ENCODE data around the gene MRPL37. TPM values are rescaled to one million over a fixed set of nuclear protein-coding genes. Genes with fewer than 3 reads are reported as not detected.

The MRPL37 gene
- total RNA-seq (10 to 100 TPM; 27.4 to 45.7 (median 40.6) TPM), total RNA-seq (21.8 to 126 (median 29.8) reads per million in 29 experiments)
- 28.5 TPM for total RNA-seq (2013)

- peak; percentile 98 to 99 (median 99) for ATAC-seq (replicated peaks in 1 of 4)
Observed at GRCh38 chr1:54199765-54200518, at the start of gene MRPL37, which contains the start of gene CYB5RL. Gene MRPL37 (plus strand): TSS chr1:54200167. CDS start chr1:54200244, 77 bp downstream. Gene CYB5RL (minus strand): TSS chr1:54200030. CDS start chr1:54195616, 4,414 bp downstream.

DNA sequence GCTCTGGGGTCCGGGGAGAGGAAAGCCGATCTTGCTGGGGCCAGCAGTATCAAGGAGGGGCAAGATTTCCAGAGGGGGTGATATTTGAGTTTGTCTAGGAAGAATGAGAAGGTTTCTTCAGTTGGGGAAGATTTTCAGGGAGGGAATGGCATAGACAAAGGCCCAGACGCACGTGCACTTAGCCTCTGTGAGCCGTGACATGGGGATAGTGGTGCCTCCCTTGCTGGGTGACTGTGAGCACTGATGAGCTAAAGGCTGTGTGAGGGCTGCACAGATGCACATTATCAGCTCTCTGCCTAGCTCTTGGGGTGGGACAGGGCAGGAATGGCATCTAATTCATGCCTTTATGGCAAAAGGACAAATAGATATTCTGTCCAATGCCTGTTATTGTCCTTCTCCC is 49.0 kb upstream of the MRPL37 start:
- H3K27ac Mint-ChIP-seq = no peak overlapping the region
- peaks cover 0 to 5% (median 4%) of the 10 kb centered on the region in 3 donors for H3K4me1 Mint-ChIP-seq
- peaks cover 0 to 6% of the 10 kb centered on the region in 2 experiments for H3K4me1 ChIP-seq (ENCODE audit: control insufficient read depth in 1 of 2, extremely low read depth in 1 of 2, insufficient read depth in 2 of 2, low read length in 2 of 2)
- no peaks in the 10 kb centered on the region for H3K9me3 ChIP-seq
- CTCF ChIA-PET = no interaction called here
- DNase-seq (no peak), ATAC-seq (replicated peaks in 1 of 4) (no peak)
- H3K27ac ChIP-seq (ENCODE audit: low read length) = no peak overlapping the region
- H3K36me3 ChIP-seq (ENCODE audit: control insufficient read depth in 2 of 2, extremely low read depth in 1 of 2, insufficient read depth in 1 of 2, low read length in 1 of 2) = no peaks in the 10 kb centered on the region
- POLR2A ChIA-PET = no interaction called here
- H3K36me3 Mint-ChIP-seq = no peaks in the 10 kb centered on the region
- no peaks in the 10 kb centered on the region for H3K27me3 Mint-ChIP-seq
- H3K4me3 Mint-ChIP-seq = no peak overlapping the region
- WGBS (ENCODE audit: insufficient coverage) = 89% methylated on average over 5 of the region's 5 CpGs
- peaks cover 0 to 4% of the 10 kb centered on the region in 2 experiments for H3K27me3 ChIP-seq (replicated peaks in 1 of 2; ENCODE audit: control insufficient read depth in 2 of 2, extremely low read depth in 1 of 2, insufficient read depth in 2 of 2, low read length in 1 of 2)
- H3K9me3 Mint-ChIP-seq = no peaks in the 10 kb centered on the region
- no peak overlapping the region for H3K4me3 ChIP-seq (ENCODE audit: control insufficient read depth in 1 of 2, extremely low read depth in 1 of 2, low read length in 1 of 2)

More at GRCh38 chr1:54199765-54200518, at the start of gene MRPL37, which contains the start of gene CYB5RL:
- H3K4me1 Mint-ChIP-seq = peaks cover 30 to 41% (median 37%) of the 10 kb centered on the region in 3 donors
- H3K4me1 ChIP-seq (ENCODE audit: control insufficient read depth in 1 of 2, extremely low read depth in 1 of 2, insufficient read depth in 2 of 2, low read length in 2 of 2) = peaks cover 9 to 21% of the 10 kb centered on the region in 2 experiments
- ChIA-PET POLR2A (interaction anchor here (0.5 to 0.6 kb wide), 2 partner anchors 147 to 287 kb away, joined by 3 read pairs; partner anchors contain the start of gene TMEM59 (in 1 of the 2)), CTCF (interaction anchor here in 1 of 2 donors (0.6 to 1.8 kb wide), 4 partner anchors 13 to 240 kb away, joined by 3 to 11 read pairs (median 4); no protein-coding TSS in a partner anchor)
- no peaks in the 10 kb centered on the region for H3K27me3 Mint-ChIP-seq
- peak within 1 kb of the TSS; percentile 88 to 92 (median 90) for H3K4me3 Mint-ChIP-seq
- peak within 1 kb of the TSS; percentile 8 for H3K27ac ChIP-seq (ENCODE audit: low read length)
- H3K9me3 ChIP-seq = no peaks in the 10 kb centered on the region
- peaks cover 9% of the 10 kb centered on the region for H3K36me3 Mint-ChIP-seq
- peak within 1 kb of the TSS; percentile 79 to 97 for H3K4me3 ChIP-seq (ENCODE audit: control insufficient read depth in 1 of 2, extremely low read depth in 1 of 2, low read length in 1 of 2)
- no peaks in the 10 kb centered on the region for H3K9me3 Mint-ChIP-seq
- peak within 1 kb of the TSS; percentile 72 to 91 for H3K27ac Mint-ChIP-seq
- 0% methylated on average over 47 of the region's 51 CpGs for WGBS (ENCODE audit: insufficient coverage)
- no peaks in the 10 kb centered on the region for H3K27me3 ChIP-seq (replicated peaks in 1 of 2; ENCODE audit: control insufficient read depth in 2 of 2, extremely low read depth in 1 of 2, insufficient read depth in 2 of 2, low read length in 1 of 2)
- H3K36me3 ChIP-seq (ENCODE audit: control insufficient read depth in 2 of 2, extremely low read depth in 1 of 2, insufficient read depth in 1 of 2, low read length in 1 of 2) = peaks cover 0 to 16% of the 10 kb centered on the region in 2 donors
- DNase-seq = peak; percentile 73 to 96 (median 88)

DNA sequence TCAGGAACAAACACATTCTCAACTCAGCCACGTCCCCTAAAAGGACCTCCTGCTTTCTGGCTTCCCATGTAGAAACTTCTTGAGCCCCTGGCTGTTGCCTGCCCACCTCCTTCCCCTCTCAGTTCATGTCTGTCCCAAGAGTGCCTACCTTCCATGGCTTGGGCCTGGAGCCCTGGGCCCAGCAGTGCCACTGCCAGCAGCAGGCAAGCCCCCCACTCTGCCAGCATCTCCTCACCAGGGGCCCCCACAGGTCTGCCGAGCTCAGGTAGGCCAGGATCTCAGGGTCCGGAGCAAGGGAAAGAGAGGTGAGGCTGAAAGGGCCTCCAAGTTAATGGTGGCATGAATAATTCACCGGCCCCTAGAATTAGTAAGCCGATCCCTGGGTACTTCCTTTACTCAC is 47.3 kb upstream of the MRPL37 start, which contains the start of gene CDCP2:
Gene CDCP2 (minus strand): TSS at position 305 of the 400 bp plus-strand sequence. CDS start 78 bp downstream, at position 227.
- Histone ChIP-seq H3K9me3 (no peaks in the 10 kb centered on the region), H3K4me3 (ENCODE audit: control insufficient read depth in 1 of 2, extremely low read depth in 1 of 2, low read length in 1 of 2) (no peak within 1 kb of the TSS), H3K36me3 (ENCODE audit: control insufficient read depth in 2 of 2, extremely low read depth in 1 of 2, insufficient read depth in 1 of 2, low read length in 1 of 2) (no peaks in the 10 kb centered on the region), H3K27ac (ENCODE audit: low read length) (no peak within 1 kb of the TSS), H3K4me1 (ENCODE audit: control insufficient read depth in 1 of 2, extremely low read depth in 1 of 2, insufficient read depth in 2 of 2, low read length in 2 of 2) (peaks cover 0 to 6% of the 10 kb centered on the region in 2 experiments), H3K27me3 (replicated peaks in 1 of 2; ENCODE audit: control insufficient read depth in 2 of 2, extremely low read depth in 1 of 2, insufficient read depth in 2 of 2, low read length in 1 of 2) (peaks cover 0 to 4% of the 10 kb centered on the region in 2 experiments)
- ChIA-PET CTCF (no interaction called here), POLR2A (no interaction called here)
- Mint-ChIP-seq H3K4me1 (peaks cover 0 to 5% (median 4%) of the 10 kb centered on the region in 3 donors), H3K27ac (no peak within 1 kb of the TSS), H3K9me3 (no peaks in the 10 kb centered on the region), H3K27me3 (no peaks in the 10 kb centered on the region), H3K36me3 (no peaks in the 10 kb centered on the region), H3K4me3 (no peak within 1 kb of the TSS)
- 76% methylated on average over 3 of the region's 5 CpGs for WGBS (ENCODE audit: insufficient coverage)
- no peak for DNase-seq
- ATAC-seq (replicated peaks in 1 of 4) = no peak

DNA sequence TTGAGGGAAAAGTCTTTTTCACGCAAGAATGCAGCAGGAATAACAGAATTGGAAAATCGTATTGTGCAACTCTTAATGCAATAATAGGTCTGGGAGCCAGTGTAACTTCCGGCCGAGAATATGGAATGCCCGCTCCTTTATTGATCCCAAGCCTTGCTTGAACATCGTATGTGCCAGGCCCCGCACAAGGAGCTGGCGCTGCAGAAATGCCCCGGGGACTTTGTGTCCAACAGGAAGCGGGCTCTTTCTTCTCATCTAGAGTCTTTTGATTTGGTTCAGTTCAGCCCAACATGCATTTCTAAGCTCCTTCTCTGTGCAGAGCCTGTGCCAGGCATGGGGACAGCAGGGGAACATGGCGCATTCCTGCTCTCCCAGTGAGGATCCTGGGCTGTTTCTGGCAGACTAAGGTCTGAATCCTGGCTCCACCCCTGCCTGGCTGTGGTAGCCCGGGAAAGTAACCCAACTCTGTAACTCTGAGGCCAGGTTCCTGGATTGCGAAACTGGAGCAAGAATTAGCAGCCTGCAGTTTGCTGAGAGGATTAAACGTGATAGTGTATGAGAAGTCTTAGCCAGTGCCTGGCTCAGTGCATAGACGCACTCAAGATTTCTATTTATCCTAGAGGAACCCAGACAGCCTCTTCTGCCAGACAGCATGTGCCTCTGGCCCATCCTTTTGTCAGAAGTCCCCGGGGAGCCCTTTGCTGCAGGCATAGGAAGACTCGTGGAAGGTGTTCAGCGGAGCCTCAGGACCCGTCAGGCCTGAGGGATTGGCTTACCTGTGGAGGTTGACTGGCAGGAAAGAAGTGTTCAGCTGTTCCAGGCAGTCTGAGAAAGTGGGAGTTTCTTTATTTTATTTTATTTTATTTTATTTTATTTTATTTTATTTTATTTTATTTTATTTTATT is 46.2 kb upstream of the MRPL37 start:
- Histone ChIP-seq H3K36me3 (ENCODE audit: control insufficient read depth in 2 of 2, extremely low read depth in 1 of 2, insufficient read depth in 1 of 2, low read length in 1 of 2) (no peaks in the 10 kb centered on the region), H3K4me1 (ENCODE audit: control insufficient read depth in 1 of 2, extremely low read depth in 1 of 2, insufficient read depth in 2 of 2, low read length in 2 of 2) (peaks cover 0 to 6% of the 10 kb centered on the region in 2 experiments), H3K9me3 (no peaks in the 10 kb centered on the region), H3K27ac (ENCODE audit: low read length) (no peak overlapping the region), H3K27me3 (replicated peaks in 1 of 2; ENCODE audit: control insufficient read depth in 2 of 2, extremely low read depth in 1 of 2, insufficient read depth in 2 of 2, low read length in 1 of 2) (peaks cover 0 to 4% of the 10 kb centered on the region in 2 experiments), H3K4me3 (ENCODE audit: control insufficient read depth in 1 of 2, extremely low read depth in 1 of 2, low read length in 1 of 2) (no peak overlapping the region)
- DNase-seq (no peak), ATAC-seq (replicated peaks in 1 of 4) (no peak)
- ChIA-PET POLR2A (no interaction called here), CTCF (no interaction called here)
- Mint-ChIP-seq H3K36me3 (no peaks in the 10 kb centered on the region), H3K4me1 (peaks cover 0 to 5% (median 4%) of the 10 kb centered on the region in 3 donors), H3K4me3 (no peak overlapping the region), H3K27ac (no peak overlapping the region), H3K9me3 (no peaks in the 10 kb centered on the region), H3K27me3 (no peaks in the 10 kb centered on the region)
- WGBS (ENCODE audit: insufficient coverage) = 85% methylated on average over 13 of the region's 19 CpGs

DNA sequence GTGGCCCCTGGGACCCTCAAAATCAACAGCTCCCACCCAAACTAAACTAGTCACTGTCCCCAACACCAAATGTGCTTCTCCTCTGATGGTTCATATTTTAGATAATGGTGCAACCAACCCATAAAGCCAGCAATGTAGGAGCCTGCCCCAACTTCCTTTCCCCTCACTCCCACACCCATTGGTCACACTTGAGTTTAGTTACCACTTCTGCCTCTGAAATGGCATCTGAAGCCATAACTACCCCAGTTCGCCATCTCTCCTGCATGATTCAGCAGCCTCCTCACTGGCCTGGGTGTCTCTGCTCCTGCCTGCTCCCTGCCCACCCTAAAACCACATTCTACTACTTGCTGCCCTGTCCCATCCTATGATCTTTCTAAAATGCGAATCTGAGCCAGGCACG is 43.8 kb upstream of the MRPL37 start:
- ChIA-PET CTCF (no interaction called here), POLR2A (no interaction called here)
- WGBS (ENCODE audit: insufficient coverage) = 57% methylated on average over 1 of the region's 3 CpGs

DNA sequence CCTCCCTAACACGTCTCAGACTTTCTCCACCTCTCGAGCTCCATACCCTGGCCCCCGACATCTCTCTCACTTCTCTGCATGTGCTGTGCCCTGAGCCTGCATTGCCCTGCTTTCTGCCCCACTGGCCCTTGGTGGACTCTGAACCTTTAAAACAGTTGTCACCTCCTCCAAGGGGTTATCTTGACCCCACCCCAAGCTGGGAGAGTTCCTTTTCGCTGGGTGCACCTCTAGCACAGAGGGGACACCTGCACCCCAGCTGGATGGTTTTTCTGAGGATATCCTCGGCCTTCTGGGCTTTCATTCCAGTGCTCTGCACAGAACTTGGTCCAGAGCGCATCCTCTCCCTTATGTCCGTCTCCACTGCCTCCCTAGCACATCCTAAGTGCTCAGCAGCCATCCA is 43.0 kb upstream of the MRPL37 start:
- no peak overlapping the region for H3K27ac ChIP-seq (ENCODE audit: low read length)
- no peak overlapping the region for H3K4me3 ChIP-seq (ENCODE audit: control insufficient read depth in 1 of 2, extremely low read depth in 1 of 2, low read length in 1 of 2)
- Mint-ChIP-seq H3K9me3 (no peaks in the 10 kb centered on the region), H3K27ac (no peak overlapping the region), H3K27me3 (no peaks in the 10 kb centered on the region), H3K4me3 (no peak overlapping the region), H3K4me1 (no peaks in the 10 kb centered on the region), H3K36me3 (no peaks in the 10 kb centered on the region)
- WGBS (ENCODE audit: insufficient coverage) = 74% methylated on average over 7 of the region's 7 CpGs
- no peak for DNase-seq
- no peak for ATAC-seq (replicated peaks in 1 of 4)
- peaks cover 0 to 9% of the 10 kb centered on the region in 2 experiments for H3K27me3 ChIP-seq (replicated peaks in 1 of 2; ENCODE audit: control insufficient read depth in 2 of 2, extremely low read depth in 1 of 2, insufficient read depth in 2 of 2, low read length in 1 of 2)
- H3K4me1 ChIP-seq (ENCODE audit: control insufficient read depth in 1 of 2, extremely low read depth in 1 of 2, insufficient read depth in 2 of 2, low read length in 2 of 2) = no peaks in the 10 kb centered on the region
- ChIA-PET POLR2A (no interaction called here), CTCF (no interaction called here)
- no peaks in the 10 kb centered on the region for H3K9me3 ChIP-seq
- no peaks in the 10 kb centered on the region for H3K36me3 ChIP-seq (ENCODE audit: control insufficient read depth in 2 of 2, extremely low read depth in 1 of 2, insufficient read depth in 1 of 2, low read length in 1 of 2)

More for the DNA sequence above, 43.8 kb upstream of the MRPL37 start:
- Mint-ChIP-seq H3K4me3 (no peak overlapping the region), H3K27me3 (no peaks in the 10 kb centered on the region), H3K9me3 (no peaks in the 10 kb centered on the region), H3K4me1 (no peaks in the 10 kb centered on the region), H3K36me3 (no peaks in the 10 kb centered on the region), H3K27ac (no peak overlapping the region)
- DNase-seq (no peak), ATAC-seq (replicated peaks in 1 of 4) (no peak)
- Histone ChIP-seq H3K27me3 (replicated peaks in 1 of 2; ENCODE audit: control insufficient read depth in 2 of 2, extremely low read depth in 1 of 2, insufficient read depth in 2 of 2, low read length in 1 of 2) (peaks cover 0 to 13% of the 10 kb centered on the region in 2 experiments), H3K4me1 (ENCODE audit: control insufficient read depth in 1 of 2, extremely low read depth in 1 of 2, insufficient read depth in 2 of 2, low read length in 2 of 2) (no peaks in the 10 kb centered on the region), H3K27ac (ENCODE audit: low read length) (no peak overlapping the region), H3K9me3 (no peaks in the 10 kb centered on the region), H3K36me3 (ENCODE audit: control insufficient read depth in 2 of 2, extremely low read depth in 1 of 2, insufficient read depth in 1 of 2, low read length in 1 of 2) (no peaks in the 10 kb centered on the region), H3K4me3 (ENCODE audit: control insufficient read depth in 1 of 2, extremely low read depth in 1 of 2, low read length in 1 of 2) (no peak overlapping the region)
